ENCODE results near the gene SLX4. TPM values are rescaled to one million over a fixed set of nuclear protein-coding genes. Genes with fewer than 3 reads are reported as not detected.

Gene SLX4
- total RNA-seq = 2.6 and 2.9 TPM in 2 replicates

DNA sequence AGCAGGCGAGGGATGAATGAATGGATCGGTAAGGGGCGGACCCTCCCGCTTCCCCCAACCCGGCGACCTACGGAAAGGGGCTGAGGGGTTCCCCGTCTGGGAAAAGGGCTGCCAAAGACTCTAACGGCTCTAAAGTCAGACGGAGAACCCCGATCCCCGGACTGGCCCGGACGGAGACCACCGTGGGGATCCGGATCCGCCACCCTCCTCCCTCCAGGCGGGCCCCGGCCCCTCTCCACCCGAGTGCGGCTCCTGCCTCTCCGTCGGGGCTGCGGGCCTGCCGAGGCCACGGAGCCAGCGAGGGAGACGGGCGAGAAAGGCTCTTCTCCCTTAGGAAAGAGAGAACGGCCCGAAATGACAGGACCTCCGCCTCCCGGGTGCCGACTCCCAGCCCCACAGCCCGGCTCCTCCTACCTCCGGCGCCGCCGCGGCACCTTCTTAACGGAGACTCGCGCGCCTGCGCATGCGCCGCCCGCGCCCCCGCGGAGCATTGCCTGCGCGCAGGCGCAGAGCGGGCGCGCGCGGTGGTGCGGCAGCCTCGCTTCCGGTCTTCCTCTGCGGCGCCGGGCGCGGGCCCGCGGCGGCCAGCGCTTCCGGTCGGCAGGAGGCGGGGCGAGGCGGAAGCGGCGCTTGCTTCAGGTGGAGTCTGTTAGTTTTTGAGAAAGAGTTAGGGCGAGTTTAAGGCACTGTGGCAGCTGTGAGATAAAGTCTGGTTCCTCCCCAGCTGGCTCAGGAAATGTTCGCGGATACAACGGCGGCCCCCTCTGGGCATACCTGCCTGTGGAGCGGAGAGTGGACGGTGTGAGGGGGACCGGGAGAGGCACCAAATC lies at the start of gene SLX4:
Gene SLX4, minus strand, starts transcription at position 461 of the 830 bp plus-strand sequence. CDS start 2,642 bp downstream, outside the sequence.

GRCh38 chr16:3654249-3654991 lies 43.0 kb upstream of the SLX4 start, which contains the start of gene DNASE1:
Gene DNASE1, plus strand, starts transcription at chr16:3654691. Its CDS starts 683 bp downstream, at chr16:3655374.

GRCh38 chr16:3577302-3577752 lies 34.1 kb downstream of the SLX4 start, which contains the start of gene NLRC3:
Gene NLRC3, minus strand, starts transcription at chr16:3577403. Its CDS starts 12,367 bp downstream, at chr16:3565036.

Other genes with a start within 250 kb of the SLX4 start
- 9.9 and 10.1 TPM in 2 replicates for gene ZSCAN32, start 210.6 kb downstream of the SLX4 start, total RNA-seq
- gene ZNF174, start 210.4 kb downstream of the SLX4 start, total RNA-seq = 5.8 and 6.9 TPM in 2 replicates
- gene ZNF597, start 168.1 kb downstream of the SLX4 start, total RNA-seq = 2.3 and 2.4 TPM in 2 replicates
- 8.9 and 13.9 TPM in 2 replicates for gene NAA60, start 167.9 kb downstream of the SLX4 start, total RNA-seq
- not detected in 2 replicates for gene C16orf90, start 116.1 kb downstream of the SLX4 start, total RNA-seq
- gene CLUAP1, start 110.6 kb downstream of the SLX4 start, total RNA-seq = 25.5 and 33.8 TPM in 2 replicates
- gene NLRC3, start 34.2 kb downstream of the SLX4 start, total RNA-seq = 0.06 and 0.13 TPM in 2 replicates
- 11.6 and 15.4 TPM in 2 replicates for gene DNASE1, start 43.1 kb upstream of the SLX4 start, total RNA-seq
- 43.7 and 54.4 TPM in 2 replicates for gene TRAP1, start 105.9 kb upstream of the SLX4 start, total RNA-seq

Data from aortic smooth muscle cell (primary cell).